Fibroblast of the aortic adventitia (primary cell): ENCODE results near the gene DGCR2. TPM values are rescaled to one million over a fixed set of nuclear protein-coding genes. Genes with fewer than 3 reads are reported as not detected.
"Not testable (repeated sequence)": the region's sequence is repeated elsewhere in the genome, so short reads cannot be mapped to it uniquely, and the experiment has no call there.

ENCODE experiments used
- DNase-seq: peaks from one replicate; pipeline ENCODE4 v3.0.0-alpha.2; 2010; ENCODE audit warnings: low read depth
- H3K4me3 ChIP-seq: 2 replicates; pipeline ENCODE4 v1.5.1; 2011; ENCODE audit warnings: low read depth, mild to moderate bottlenecking, control low read depth, low read length, moderate library complexity
- total RNA-seq: library from RNA; depleted of rRNA; stranded (reverse); fragments of >200 nt; gene quantifications from 2 replicates; pipeline ENCODE4 v1.2.3, GENCODE V29; 2012; ENCODE audit warnings: low replicate concordance
- TF ChIP-seq, protein P1 (sequence below): IDR thresholded peaks from 2 replicates; pipeline ENCODE4 v1.5.1; 2011; ENCODE audit warnings: mild to moderate bottlenecking, low read length, control low read depth, inconsistent platforms; ENCODE audit not compliant: insufficient read depth

The DGCR2 gene
- total RNA-seq, 1 donor = 29.2 TPM

GRCh38 chr22:19051381-19052072 lies 70.7 kb downstream of the DGCR2 start:
- no peak for DNase-seq
- H3K4me3 ChIP-seq = no peak overlapping the region
- TF ChIP-seq, protein P1, sequence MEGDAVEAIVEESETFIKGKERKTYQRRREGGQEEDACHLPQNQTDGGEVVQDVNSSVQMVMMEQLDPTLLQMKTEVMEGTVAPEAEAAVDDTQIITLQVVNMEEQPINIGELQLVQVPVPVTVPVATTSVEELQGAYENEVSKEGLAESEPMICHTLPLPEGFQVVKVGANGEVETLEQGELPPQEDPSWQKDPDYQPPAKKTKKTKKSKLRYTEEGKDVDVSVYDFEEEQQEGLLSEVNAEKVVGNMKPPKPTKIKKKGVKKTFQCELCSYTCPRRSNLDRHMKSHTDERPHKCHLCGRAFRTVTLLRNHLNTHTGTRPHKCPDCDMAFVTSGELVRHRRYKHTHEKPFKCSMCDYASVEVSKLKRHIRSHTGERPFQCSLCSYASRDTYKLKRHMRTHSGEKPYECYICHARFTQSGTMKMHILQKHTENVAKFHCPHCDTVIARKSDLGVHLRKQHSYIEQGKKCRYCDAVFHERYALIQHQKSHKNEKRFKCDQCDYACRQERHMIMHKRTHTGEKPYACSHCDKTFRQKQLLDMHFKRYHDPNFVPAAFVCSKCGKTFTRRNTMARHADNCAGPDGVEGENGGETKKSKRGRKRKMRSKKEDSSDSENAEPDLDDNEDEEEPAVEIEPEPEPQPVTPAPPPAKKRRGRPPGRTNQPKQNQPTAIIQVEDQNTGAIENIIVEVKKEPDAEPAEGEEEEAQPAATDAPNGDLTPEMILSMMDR = no peak

- not testable (repeated sequence) for H3K4me3 ChIP-seq, DNase-seq
These were observed 71.4 kb downstream of the DGCR2 start for GRCh38 chr22:19050847-19051246.

- no peak for DNase-seq
- no peak overlapping the region for H3K4me3 ChIP-seq
- TF ChIP-seq, protein P1 = no peak
These were observed 72.1 kb downstream of the DGCR2 start for GRCh38 chr22:19050117-19050516.

DNA sequence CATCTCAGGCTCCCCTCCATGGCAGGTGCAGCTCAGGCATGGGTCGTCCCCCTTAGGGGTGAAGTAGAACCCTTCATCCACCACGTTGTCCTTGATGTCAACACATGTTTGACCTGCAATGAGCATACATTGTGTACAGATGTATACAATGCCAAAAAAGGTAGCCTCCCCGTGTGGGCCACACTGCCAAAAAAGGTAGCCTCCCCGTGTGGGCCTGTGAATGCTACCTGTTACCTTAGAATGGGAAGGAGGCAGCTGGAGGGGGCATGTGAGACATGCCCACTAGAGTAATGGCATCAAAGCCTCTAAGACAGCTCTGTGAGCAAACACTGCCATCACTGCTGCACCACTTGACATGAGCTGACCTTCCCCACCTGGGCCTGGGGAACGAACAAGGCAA lies 73.7 kb downstream of the DGCR2 start:
- H3K4me3 ChIP-seq = no peak overlapping the region
- TF ChIP-seq, protein P1 = no peak
- no peak for DNase-seq

GRCh38 chr22:19047993-19048392 lies 74.2 kb downstream of the DGCR2 start:
- TF ChIP-seq, protein P1 = no peak
- DNase-seq = no peak

DNA sequence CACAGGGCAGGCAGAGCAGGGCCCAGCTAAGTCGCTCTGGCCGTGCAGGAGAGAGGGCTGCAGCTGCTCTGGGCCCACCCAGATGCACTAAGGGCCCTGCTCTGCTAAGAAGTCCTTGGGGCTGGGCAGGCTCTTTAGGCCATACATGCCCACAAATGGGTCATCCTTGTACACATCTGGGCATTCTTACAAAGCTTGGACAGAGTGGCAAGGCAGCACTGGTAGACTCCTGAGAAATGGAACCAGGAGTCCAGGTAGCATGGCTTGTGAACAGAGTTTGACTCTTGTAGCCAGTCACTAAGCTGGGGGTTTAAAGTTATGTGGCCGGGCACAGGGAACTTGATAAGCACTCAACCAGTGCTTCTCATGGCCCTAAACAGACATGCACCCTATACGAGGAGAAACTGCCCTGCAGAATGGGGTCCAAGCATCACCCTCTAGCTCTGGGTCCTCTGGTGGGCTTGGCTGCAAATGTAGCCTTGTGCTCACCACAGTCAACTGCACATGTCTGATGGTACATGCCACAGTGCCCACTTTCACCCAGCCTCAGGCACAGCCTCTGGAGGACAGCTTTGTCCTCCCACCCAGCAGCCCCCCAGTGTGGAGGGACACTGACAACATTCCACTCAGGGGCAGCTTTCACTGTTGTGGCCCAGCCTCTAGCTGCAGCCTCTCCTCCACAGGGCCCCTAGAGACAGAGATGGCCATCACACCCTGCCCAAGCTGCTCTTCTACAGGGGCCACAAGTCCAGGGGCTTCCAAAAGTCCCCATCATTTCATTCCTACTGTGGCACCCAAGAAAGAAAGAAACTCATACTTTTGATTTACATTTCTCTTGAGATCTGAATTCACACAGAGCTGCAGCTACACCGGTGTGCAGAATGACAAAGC lies 75.2 kb downstream of the DGCR2 start:
- TF ChIP-seq, protein P1 = no peak
- DNase-seq = no peak
- no peak overlapping the region for H3K4me3 ChIP-seq

More at GRCh38 chr22:19047993-19048392, 74.2 kb downstream of the DGCR2 start:
- no peak overlapping the region for H3K4me3 ChIP-seq

DNA sequence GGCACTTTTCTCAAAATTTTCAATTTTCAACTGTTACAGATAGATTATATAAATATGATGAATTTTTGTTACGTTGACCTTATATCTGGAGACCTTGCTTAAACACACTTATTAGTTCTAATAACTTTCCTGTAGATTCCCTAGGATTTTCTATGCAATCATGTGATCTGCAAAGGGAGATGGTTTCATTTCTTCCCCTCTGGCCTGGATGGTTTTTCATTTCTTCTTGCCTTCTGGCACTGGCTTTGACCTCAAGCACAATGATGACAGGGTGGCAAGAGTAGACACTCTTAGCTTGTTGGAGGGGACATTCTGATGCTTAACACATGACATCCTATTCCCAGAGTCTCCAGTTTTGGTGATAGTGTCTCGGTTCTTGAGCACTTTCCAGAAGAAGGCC lies 75.9 kb downstream of the DGCR2 start:
- TF ChIP-seq, protein P1 = no peak
- H3K4me3 ChIP-seq = no peak overlapping the region
- DNase-seq = no peak
